Measurements from ENCODE around the gene ITIH3. TPM values are rescaled to one million over a fixed set of nuclear protein-coding genes. Genes with fewer than 3 reads are reported as not detected.

ITIH3 gene
- total and polyA plus RNA-seq, 2 of the 8 experiments (the other 6 are each of a cell fraction or from before 2014, with no cell fraction given): not detected

DNA sequence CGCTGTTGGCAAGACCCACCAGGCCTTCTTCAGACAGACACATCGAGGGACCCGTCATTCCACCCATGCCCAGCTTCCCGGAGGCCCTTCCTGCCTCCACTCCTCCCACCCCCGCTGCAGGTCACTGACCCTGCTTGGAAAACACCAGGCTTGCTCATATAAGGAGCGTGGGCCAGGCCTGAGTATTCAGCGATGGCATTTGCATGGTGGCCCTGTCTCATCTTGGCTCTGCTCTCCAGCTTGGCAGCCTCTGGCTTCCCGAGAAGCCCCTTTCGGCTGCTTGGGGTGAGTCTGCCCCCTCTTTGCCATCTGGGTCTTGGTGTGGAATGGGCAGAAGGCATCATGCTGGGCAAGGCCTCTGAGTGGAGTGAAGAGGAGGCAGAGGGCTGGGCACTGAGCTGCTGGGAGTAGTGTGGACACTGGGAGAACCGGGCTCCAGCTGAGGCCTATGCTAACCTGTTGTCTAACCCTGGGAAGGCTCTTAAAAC, at the start of gene ITIH3 (continued):
- TF ChIP-seq, protein P1, sequence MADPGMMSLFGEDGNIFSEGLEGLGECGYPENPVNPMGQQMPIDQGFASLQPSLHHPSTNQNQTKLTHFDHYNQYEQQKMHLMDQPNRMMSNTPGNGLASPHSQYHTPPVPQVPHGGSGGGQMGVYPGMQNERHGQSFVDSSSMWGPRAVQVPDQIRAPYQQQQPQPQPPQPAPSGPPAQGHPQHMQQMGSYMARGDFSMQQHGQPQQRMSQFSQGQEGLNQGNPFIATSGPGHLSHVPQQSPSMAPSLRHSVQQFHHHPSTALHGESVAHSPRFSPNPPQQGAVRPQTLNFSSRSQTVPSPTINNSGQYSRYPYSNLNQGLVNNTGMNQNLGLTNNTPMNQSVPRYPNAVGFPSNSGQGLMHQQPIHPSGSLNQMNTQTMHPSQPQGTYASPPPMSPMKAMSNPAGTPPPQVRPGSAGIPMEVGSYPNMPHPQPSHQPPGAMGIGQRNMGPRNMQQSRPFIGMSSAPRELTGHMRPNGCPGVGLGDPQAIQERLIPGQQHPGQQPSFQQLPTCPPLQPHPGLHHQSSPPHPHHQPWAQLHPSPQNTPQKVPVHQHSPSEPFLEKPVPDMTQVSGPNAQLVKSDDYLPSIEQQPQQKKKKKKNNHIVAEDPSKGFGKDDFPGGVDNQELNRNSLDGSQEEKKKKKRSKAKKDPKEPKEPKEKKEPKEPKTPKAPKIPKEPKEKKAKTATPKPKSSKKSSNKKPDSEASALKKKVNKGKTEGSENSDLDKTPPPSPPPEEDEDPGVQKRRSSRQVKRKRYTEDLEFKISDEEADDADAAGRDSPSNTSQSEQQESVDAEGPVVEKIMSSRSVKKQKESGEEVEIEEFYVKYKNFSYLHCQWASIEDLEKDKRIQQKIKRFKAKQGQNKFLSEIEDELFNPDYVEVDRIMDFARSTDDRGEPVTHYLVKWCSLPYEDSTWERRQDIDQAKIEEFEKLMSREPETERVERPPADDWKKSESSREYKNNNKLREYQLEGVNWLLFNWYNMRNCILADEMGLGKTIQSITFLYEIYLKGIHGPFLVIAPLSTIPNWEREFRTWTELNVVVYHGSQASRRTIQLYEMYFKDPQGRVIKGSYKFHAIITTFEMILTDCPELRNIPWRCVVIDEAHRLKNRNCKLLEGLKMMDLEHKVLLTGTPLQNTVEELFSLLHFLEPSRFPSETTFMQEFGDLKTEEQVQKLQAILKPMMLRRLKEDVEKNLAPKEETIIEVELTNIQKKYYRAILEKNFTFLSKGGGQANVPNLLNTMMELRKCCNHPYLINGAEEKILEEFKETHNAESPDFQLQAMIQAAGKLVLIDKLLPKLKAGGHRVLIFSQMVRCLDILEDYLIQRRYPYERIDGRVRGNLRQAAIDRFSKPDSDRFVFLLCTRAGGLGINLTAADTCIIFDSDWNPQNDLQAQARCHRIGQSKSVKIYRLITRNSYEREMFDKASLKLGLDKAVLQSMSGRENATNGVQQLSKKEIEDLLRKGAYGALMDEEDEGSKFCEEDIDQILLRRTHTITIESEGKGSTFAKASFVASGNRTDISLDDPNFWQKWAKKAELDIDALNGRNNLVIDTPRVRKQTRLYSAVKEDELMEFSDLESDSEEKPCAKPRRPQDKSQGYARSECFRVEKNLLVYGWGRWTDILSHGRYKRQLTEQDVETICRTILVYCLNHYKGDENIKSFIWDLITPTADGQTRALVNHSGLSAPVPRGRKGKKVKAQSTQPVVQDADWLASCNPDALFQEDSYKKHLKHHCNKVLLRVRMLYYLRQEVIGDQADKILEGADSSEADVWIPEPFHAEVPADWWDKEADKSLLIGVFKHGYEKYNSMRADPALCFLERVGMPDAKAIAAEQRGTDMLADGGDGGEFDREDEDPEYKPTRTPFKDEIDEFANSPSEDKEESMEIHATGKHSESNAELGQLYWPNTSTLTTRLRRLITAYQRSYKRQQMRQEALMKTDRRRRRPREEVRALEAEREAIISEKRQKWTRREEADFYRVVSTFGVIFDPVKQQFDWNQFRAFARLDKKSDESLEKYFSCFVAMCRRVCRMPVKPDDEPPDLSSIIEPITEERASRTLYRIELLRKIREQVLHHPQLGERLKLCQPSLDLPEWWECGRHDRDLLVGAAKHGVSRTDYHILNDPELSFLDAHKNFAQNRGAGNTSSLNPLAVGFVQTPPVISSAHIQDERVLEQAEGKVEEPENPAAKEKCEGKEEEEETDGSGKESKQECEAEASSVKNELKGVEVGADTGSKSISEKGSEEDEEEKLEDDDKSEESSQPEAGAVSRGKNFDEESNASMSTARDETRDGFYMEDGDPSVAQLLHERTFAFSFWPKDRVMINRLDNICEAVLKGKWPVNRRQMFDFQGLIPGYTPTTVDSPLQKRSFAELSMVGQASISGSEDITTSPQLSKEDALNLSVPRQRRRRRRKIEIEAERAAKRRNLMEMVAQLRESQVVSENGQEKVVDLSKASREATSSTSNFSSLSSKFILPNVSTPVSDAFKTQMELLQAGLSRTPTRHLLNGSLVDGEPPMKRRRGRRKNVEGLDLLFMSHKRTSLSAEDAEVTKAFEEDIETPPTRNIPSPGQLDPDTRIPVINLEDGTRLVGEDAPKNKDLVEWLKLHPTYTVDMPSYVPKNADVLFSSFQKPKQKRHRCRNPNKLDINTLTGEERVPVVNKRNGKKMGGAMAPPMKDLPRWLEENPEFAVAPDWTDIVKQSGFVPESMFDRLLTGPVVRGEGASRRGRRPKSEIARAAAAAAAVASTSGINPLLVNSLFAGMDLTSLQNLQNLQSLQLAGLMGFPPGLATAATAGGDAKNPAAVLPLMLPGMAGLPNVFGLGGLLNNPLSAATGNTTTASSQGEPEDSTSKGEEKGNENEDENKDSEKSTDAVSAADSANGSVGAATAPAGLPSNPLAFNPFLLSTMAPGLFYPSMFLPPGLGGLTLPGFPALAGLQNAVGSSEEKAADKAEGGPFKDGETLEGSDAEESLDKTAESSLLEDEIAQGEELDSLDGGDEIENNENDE (IDR thresholded peaks at IDR 0.05; ENCODE audit: insufficient replicate concordance, low read length): no peak
- no peak for TF ChIP-seq KDM5A (IDR thresholded peaks at IDR 0.05; ENCODE audit: low read length)
- no peak for TF ChIP-seq EGR1 (IDR thresholded peaks at IDR 0.05; ENCODE audit: borderline replicate concordance, low read depth, low read length)
- no peak for TF ChIP-seq POLR2A (IDR thresholded peaks at IDR 0.05; ENCODE audit: control extremely low read depth in 1 of 2, low read depth in 2 of 2, low read length in 2 of 2)
